ENCODE results near the gene REXO4.

DNA sequence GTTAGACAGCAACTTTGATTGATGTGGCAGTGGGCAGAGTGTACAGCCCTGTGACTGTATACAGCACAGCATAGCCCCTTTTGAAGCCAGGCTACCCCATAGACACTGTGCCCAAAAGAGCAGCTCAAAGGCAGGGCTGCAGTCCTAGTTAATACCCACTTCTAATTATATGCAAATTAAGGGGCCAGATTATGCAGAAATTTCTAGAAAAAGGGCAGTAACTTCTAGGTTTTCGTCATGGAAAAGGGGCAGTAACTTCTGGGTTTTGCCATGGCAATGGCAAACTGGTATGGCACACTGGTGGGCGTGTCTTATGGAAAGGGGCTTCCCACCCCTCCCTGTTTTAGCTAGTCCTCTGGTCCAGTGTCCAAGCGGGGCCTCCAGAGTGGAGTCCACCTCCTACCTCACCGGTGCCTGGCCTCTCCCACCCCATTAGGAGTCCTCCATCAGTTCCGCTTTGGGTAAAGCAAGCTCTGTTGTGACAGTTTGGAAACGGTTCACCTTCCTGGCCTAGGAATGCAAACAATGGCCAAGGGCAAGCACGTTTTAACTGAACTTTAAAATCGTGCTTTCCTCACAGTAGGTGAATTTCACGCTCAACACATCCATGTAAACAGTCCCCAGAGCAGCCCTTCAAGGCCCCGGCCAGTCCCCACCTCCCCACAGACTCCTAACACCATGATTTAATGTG lies 10.0 kb upstream of the REXO4 start:
- no peak for TF ChIP-seq POLR2A (IDR thresholded peaks at IDR 0.05; ENCODE audit: low read depth, low read length)
- no peak for TF ChIP-seq SMARCA5 (IDR thresholded peaks at IDR 0.05)
- no peak for TF ChIP-seq PAX5 (IDR thresholded peaks at IDR 0.05; ENCODE audit: borderline replicate concordance, low read depth, low read length)
- TF ChIP-seq, protein P1, sequence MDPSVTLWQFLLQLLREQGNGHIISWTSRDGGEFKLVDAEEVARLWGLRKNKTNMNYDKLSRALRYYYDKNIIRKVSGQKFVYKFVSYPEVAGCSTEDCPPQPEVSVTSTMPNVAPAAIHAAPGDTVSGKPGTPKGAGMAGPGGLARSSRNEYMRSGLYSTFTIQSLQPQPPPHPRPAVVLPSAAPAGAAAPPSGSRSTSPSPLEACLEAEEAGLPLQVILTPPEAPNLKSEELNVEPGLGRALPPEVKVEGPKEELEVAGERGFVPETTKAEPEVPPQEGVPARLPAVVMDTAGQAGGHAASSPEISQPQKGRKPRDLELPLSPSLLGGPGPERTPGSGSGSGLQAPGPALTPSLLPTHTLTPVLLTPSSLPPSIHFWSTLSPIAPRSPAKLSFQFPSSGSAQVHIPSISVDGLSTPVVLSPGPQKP (IDR thresholded peaks at IDR 0.05; ENCODE audit: low read depth, low read length) = no peak
- no peak for TF ChIP-seq HDGF (IDR thresholded peaks at IDR 0.05)
- TF ChIP-seq POLR2AphosphoS5 (IDR thresholded peaks at IDR 0.05; ENCODE audit: low read length) = no peak
- TF ChIP-seq CTCF (IDR thresholded peaks at IDR 0.05 in 2 of 3, conservative IDR thresholded peaks at IDR 0.05 in 1 of 3; ENCODE audit: control insufficient read depth in 2 of 3, extremely low read depth in 1 of 3, insufficient read depth in 1 of 3, low read depth in 3 of 3, low read length in 3 of 3) = no peak
- TF ChIP-seq SREBF2 (IDR thresholded peaks at IDR 0.05; ENCODE audit: low read length) = no peak
- no peak for TF ChIP-seq EGR1 (IDR thresholded peaks at IDR 0.05; ENCODE audit: borderline replicate concordance in 1 of 2, low read depth in 2 of 2, low read length in 2 of 2)
- no peak for TF ChIP-seq GABPA (IDR thresholded peaks at IDR 0.05; ENCODE audit: low read depth)
- TF ChIP-seq MAX (IDR thresholded peaks at IDR 0.05; ENCODE audit: low read depth, low read length) = no peak

Measured in GM12878 (cell line).